KMS-11 (cell line): Measurements from ENCODE around the gene CSH1.
"Not testable (repeated sequence)": the region's sequence is repeated elsewhere in the genome, so short reads cannot be mapped to it uniquely, and the experiment has no call there.

Experiments used
- H2AFZ ChIP-seq: fragments of 200-600 bp; sonication (generic); 2 replicates; pipeline ENCODE4 v1.6.1; 2016; ENCODE audit warnings: antibody characterized with exemption, mixed run types, low read depth
- H3K27ac ChIP-seq: fragments of 200-600 bp; sonication (generic); 2 replicates; pipeline ENCODE4 v1.6.1; 2016; ENCODE audit warnings: mild to moderate bottlenecking, mixed run types
- H3K27me3 ChIP-seq: fragments of 200-600 bp; sonication (generic); 2 replicates; pipeline ENCODE4 v1.6.1; 2017; ENCODE audit warnings: mild to moderate bottlenecking, low read depth, mixed run types, moderate library complexity; ENCODE audit not compliant: insufficient read depth
- H3K36me3 ChIP-seq: fragments of 200-600 bp; sonication (generic); 2 replicates; pipeline ENCODE4 v1.6.1; 2017; ENCODE audit warnings: mild to moderate bottlenecking, mixed run types; ENCODE audit not compliant: insufficient read depth
- H3K4me1 ChIP-seq: fragments of 200-600 bp; sonication (generic); 2 replicates; pipeline ENCODE4 v1.6.1; 2016; ENCODE audit warnings: mild to moderate bottlenecking, low read depth, mixed run types; ENCODE audit not compliant: poor library complexity, severe bottlenecking
- H3K4me2 ChIP-seq: fragments of 200-600 bp; sonication (generic); 2 replicates; pipeline ENCODE4 v1.7.0; 2016; ENCODE audit warnings: mild to moderate bottlenecking, mixed run types
- H3K4me3 ChIP-seq: fragments of 200-600 bp; sonication (generic); IDR thresholded peaks from 2 replicates; pipeline ENCODE4 v1.6.1; 2017; ENCODE audit warnings: low read depth, low read length, mixed read lengths; ENCODE audit not compliant: insufficient read depth
- H3K79me2 ChIP-seq: fragments of 200-600 bp; sonication (generic); 2 replicates; pipeline ENCODE4 v1.6.1; 2016; ENCODE audit warnings: low read depth, mixed run types; ENCODE audit not compliant: insufficient read depth
- H3K9ac ChIP-seq: fragments of 200-600 bp; sonication (generic); 2 replicates; pipeline ENCODE4 v1.6.1; 2016; ENCODE audit warnings: mild to moderate bottlenecking, mixed run types
- H4K20me1 ChIP-seq: fragments of 200-600 bp; sonication (generic); 2 replicates; pipeline ENCODE4 v1.6.1; 2016; ENCODE audit warnings: mild to moderate bottlenecking, mixed run types; ENCODE audit not compliant: insufficient read depth
- TF ChIP-seq, protein P1 (sequence below): fragments of 200-600 bp; sonication (generic); conservative IDR thresholded peaks from 2 replicates; pipeline ENCODE4 v1.6.1; 2017; ENCODE audit warnings: low read depth, mild to moderate bottlenecking, antibody characterized with exemption, low read length, moderate library complexity, mixed read lengths

The CSH1 gene

DNA sequence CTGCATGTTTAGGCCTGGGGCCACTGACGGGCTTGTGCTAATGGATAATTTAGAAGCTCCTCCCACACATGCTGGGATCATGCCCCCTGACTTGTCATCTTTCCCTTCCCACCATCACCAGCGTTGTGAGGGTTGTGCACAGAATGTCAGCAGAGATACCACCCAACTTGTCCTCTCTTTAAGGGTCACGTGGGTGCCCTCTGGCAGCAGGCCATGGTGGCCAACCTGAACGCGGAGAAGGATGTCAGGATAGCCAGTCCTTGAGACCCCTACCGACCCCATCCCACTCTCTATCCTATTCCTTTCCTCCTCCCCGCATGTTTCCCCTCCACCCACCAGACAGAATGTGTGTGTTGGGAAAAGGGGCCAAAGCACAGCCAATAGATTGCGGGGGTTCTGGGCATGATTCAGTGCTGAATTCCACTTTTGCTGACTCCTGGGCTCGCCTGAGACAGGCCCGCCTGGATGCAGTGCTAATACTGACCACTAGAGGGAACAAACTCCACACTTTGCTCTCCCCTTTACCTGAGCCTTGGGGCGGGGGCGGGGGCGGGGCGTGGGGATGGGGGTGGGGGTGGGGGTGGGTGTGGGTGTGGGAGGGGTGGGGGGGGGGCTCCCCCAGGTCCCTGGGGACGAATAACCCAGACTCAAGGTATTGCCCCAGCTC is 14.3 kb downstream of the CSH1 start, which contains the start of gene GH2:
Gene GH2, minus strand, starts transcription at position 10 of the 667 bp plus-strand sequence. CDS start 143 bp downstream, outside the sequence.
- Histone ChIP-seq H3K4me3 (no peak within 1 kb of the TSS), H4K20me1 (no peaks in the 10 kb centered on the region), H3K4me1 (no peaks in the 10 kb centered on the region), H3K36me3 (no peaks in the 10 kb centered on the region), H3K4me2 (no peak within 1 kb of the TSS), H3K27ac (no peak within 1 kb of the TSS), H3K79me2 (no peaks in the 10 kb centered on the region), H2AFZ (no peak within 1 kb of the TSS), H3K9ac (no peak within 1 kb of the TSS), H3K27me3 (peaks cover 32% of the 10 kb centered on the region)
- TF ChIP-seq, protein P1, sequence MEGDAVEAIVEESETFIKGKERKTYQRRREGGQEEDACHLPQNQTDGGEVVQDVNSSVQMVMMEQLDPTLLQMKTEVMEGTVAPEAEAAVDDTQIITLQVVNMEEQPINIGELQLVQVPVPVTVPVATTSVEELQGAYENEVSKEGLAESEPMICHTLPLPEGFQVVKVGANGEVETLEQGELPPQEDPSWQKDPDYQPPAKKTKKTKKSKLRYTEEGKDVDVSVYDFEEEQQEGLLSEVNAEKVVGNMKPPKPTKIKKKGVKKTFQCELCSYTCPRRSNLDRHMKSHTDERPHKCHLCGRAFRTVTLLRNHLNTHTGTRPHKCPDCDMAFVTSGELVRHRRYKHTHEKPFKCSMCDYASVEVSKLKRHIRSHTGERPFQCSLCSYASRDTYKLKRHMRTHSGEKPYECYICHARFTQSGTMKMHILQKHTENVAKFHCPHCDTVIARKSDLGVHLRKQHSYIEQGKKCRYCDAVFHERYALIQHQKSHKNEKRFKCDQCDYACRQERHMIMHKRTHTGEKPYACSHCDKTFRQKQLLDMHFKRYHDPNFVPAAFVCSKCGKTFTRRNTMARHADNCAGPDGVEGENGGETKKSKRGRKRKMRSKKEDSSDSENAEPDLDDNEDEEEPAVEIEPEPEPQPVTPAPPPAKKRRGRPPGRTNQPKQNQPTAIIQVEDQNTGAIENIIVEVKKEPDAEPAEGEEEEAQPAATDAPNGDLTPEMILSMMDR: peak; percentile 80

DNA sequence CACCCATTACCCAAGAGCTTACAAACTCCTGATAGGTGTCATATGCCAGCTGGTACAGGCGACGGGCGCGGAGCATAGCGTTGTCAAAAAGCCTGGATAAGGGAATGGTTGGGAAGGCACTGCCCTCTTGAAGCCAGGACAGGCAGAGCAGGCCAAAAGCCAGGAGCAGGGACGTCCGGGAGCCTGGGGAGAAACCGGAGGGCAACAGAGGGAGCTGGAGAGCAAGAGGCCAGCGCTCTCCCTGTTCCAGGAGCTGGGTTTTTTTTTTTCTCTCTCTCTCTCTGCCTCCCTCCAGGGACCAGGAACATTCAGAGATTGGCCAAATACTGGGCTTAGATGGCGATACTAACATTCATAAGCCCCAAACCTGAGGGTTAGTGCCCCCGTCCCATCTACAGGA is 15.0 kb downstream of the CSH1 start:
- H3K4me3 ChIP-seq, H3K4me1 ChIP-seq, H3K27ac ChIP-seq, H3K9ac ChIP-seq, H4K20me1 ChIP-seq, H3K79me2 ChIP-seq, H2AFZ ChIP-seq, H3K4me2 ChIP-seq, H3K36me3 ChIP-seq: not testable (repeated sequence)
- peaks cover 37% of the 10 kb centered on the region for H3K27me3 ChIP-seq

DNA sequence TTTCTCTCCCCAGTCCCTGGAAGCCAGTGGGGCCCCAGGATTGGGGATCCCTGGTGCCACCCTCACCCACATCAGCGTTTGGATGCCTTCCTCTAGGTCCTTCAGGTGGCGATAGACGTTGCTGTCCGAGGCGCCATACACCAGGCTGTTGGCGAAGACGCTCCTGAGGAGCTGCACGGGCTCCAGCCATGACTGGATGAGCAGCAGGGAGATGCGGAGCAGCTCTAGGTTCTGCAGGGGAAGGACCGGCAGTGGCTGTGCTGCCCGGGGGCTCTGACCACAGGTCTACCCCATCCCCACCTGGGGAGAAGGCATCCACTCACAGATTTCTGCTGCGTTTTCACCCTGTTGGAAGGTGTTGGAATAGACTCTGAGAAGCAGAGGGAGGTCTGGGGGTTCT is 15.7 kb downstream of the CSH1 start:
- no peak overlapping the region for H3K9ac ChIP-seq
- no peak overlapping the region for H3K4me3 ChIP-seq
- no peak overlapping the region for H2AFZ ChIP-seq
- TF ChIP-seq, protein P1: no peak
- H3K36me3 ChIP-seq: no peaks in the 10 kb centered on the region
- H3K79me2 ChIP-seq: no peaks in the 10 kb centered on the region
- no peaks in the 10 kb centered on the region for H3K4me1 ChIP-seq
- H3K27ac ChIP-seq: no peak overlapping the region
- H3K27me3 ChIP-seq: peaks cover 37% of the 10 kb centered on the region
- H3K4me2 ChIP-seq: no peak overlapping the region
- no peaks in the 10 kb centered on the region for H4K20me1 ChIP-seq

DNA sequence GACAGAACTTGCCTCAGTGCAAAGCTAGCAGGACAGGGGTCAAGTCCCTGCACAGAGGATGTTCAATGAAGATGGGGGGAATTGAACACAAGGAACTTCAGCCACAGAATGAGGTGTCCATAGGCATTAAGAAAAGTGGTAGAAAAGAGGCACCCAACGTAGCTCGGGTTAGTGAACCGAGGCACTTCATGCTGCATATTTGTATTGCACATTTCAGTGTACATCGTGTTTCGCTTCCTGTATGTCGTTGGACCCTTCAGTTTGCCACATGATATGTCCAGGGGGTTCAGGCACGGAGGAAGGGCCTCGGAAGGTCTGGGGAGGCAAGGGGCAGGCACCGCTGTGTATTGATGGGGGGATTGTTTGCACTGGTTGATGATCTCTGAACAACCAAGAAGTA is 18.0 kb downstream of the CSH1 start:
- not testable (repeated sequence) for H3K4me2 ChIP-seq, H3K79me2 ChIP-seq

DNA sequence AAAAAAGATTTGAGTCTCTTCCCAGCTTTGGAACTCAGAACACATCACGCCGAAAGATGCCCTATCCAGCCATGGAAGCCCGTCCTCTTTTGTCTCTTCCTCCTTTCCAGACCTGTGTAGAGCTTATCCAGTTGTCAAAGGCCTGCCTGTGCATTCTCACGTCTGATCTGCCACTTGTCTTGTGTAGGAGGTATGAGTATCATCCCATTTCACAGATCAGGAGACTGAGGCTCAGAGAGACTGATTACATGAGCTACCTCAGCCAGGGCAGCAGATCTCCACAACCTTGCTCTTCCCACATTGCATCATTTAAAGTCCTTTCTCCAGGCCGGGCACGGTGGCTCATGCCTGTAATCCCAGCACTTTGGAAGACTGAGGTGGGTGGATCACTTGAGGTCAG is 21.7 kb downstream of the CSH1 start:
- H3K4me2 ChIP-seq, H2AFZ ChIP-seq, H4K20me1 ChIP-seq, H3K36me3 ChIP-seq, H3K79me2 ChIP-seq, H3K9ac ChIP-seq, H3K27ac ChIP-seq, H3K4me3 ChIP-seq, H3K4me1 ChIP-seq: not testable (repeated sequence)
- peaks cover 25% of the 10 kb centered on the region; the same call in 1 of the 2 replicates for H3K27me3 ChIP-seq

More for the DNA sequence above, 18.0 kb downstream of the CSH1 start:
- peaks cover 37% of the 10 kb centered on the region for H3K27me3 ChIP-seq
- not testable (repeated sequence) for H4K20me1 ChIP-seq, H3K27ac ChIP-seq, H3K9ac ChIP-seq, H3K36me3 ChIP-seq, H3K4me1 ChIP-seq, H3K4me3 ChIP-seq, H2AFZ ChIP-seq

DNA sequence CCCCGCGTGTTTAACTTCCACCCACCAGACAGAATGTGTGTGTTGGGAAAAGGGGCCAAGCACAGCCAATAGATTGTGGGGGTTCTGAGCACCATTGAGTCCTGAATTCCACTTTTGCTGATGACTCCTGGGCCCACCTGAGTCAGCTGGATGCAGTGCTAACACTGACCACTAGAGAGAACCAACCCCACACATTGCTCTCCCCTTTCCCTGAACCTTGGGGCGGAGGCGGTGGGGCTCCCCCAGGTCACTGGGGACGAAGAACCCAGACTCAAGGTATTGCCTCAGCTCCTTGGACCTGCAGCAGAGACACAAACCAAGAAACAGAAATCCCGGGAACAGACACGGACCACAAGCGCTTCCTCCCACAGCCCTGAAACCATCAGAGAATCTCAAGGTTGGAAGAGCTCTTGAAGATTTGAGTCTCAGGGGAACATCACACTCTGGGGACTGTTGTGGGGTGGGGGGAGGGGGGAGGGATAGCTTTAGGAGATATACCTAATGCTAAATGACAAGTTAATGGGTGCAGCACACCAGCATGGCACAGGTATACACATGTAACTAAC is 22.2 kb downstream of the CSH1 start:
- not testable (repeated sequence) for H3K36me3 ChIP-seq, H3K9ac ChIP-seq, H3K79me2 ChIP-seq, H3K4me1 ChIP-seq, H4K20me1 ChIP-seq, H3K4me2 ChIP-seq, H2AFZ ChIP-seq, H3K27ac ChIP-seq, H3K4me3 ChIP-seq
- H3K27me3 ChIP-seq: peaks cover 23% of the 10 kb centered on the region; the same call in 1 of the 2 replicates

DNA sequence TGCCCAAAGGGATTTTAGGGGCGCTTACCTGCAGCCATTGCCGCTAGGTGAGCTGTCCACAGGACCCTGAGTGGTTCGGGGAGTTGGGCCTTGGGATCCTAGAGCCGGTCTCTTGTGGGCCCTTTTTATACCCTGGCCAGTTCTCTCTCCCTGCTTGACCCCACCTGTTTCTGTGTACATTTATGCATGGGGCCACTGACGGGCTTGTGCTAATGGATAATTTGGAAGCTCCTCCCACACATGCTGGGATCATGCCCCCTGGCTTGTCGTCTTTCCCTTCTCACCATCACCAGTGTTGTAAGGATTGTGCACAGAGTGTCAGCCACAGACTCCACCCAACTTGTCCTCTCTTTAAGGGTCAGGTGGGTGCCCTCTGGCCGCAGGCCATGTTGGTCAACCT is 22.8 kb downstream of the CSH1 start, which contains the start of gene CSH2:
Gene CSH2, minus strand, starts transcription at position 101 of the 400 bp plus-strand sequence. Its CDS starts 63 bp downstream, at position 38.
- H2AFZ ChIP-seq: not testable (repeated sequence)

DNA sequence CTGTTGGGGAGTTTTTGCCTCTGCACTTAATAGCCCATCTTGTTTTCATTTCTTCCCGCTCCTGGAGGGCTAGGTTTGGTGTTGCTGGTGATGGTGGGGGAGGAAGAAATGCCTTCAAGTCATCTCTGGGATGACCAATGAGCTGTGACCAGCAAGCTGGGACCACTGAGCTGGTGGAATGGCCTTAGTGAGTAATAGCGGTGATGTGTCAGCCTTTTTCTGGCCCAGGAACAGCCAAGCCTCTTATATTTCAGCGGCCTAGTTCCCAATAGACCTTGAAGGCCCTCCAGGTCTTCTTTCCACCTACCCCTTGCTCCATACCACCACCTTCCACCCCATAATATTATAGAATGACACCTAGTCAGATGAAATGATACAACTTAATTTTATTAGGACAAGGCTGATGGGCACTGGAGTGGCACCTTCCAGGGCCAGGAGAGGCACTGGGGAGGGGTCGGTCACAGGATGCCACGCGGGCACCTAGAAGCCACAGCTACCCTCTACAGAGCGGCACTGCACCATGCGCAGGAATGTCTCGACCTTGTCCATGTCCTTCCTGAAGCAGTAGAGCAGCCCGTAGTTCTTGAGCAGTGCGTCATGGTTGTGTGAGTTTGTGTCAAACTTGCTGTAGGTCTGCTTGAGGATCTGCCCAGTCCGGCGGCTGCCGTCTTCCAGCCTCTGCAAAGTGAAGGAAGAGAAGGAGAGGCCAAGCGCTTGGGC is 24.6 kb downstream of the CSH1 start:
- not testable (repeated sequence) for H3K36me3 ChIP-seq, H3K4me2 ChIP-seq, H3K79me2 ChIP-seq, H2AFZ ChIP-seq, H3K27me3 ChIP-seq, H3K27ac ChIP-seq, H3K9ac ChIP-seq, H4K20me1 ChIP-seq, H3K4me1 ChIP-seq, H3K4me3 ChIP-seq

More for the DNA sequence above, 22.8 kb downstream of the CSH1 start, which contains the start of gene CSH2:
- H4K20me1 ChIP-seq, H3K4me3 ChIP-seq, H3K36me3 ChIP-seq, H3K4me2 ChIP-seq, H3K4me1 ChIP-seq, H3K27ac ChIP-seq, H3K9ac ChIP-seq, H3K79me2 ChIP-seq: not testable (repeated sequence)
- peaks cover 21% of the 10 kb centered on the region; the same call in 1 of the 2 replicates for H3K27me3 ChIP-seq
